Gastroesophageal sphincter (tissue), 3 donors: ENCODE data around the gene NEU2.

ENCODE experiments used
- CTCF ChIP-seq, 4 experiments: fragments of 200-600 bp in 2 of 4; fragments of 450-650 bp in 2 of 4; sonication (generic) in 1 of 4; IDR thresholded peaks; one replicate each; pipeline ENCODE4 v1.5.1; 2017 to 2019; ENCODE audit warnings: antibody characterized with exemption in 4 of 4, mild to moderate bottlenecking in 2 of 4, moderate library complexity in 2 of 4
- POLR2A ChIP-seq, 2 donors: fragments of 450-650 bp; IDR thresholded peaks; one replicate each; pipeline ENCODE4 v1.6.1; 2017; ENCODE audit warnings: antibody characterized with exemption in 2 of 2, mild to moderate bottlenecking in 2 of 2, moderate library complexity in 1 of 2

- no peak for TF ChIP-seq CTCF (IDR thresholded peaks at IDR 0.05)
- TF ChIP-seq POLR2A (IDR thresholded peaks at IDR 0.05): no peak
Observed at GRCh38 chr2:233079953-233080835, 47.7 kb downstream of the NEU2 start.
